Brain microvascular endothelial cell (primary cell): Measurements from ENCODE around the gene MAPK4.

Source experiments
- DNase-seq: peaks from one replicate; pipeline ENCODE4 v3.0.0-alpha.2; 2020
- H3K27ac ChIP-seq: fragments of 250-450 bp; sonication (Bioruptor Pico); 2 replicates; pipeline ENCODE4 v1.5.1; 2020; ENCODE audit warnings: mild to moderate bottlenecking, moderate library complexity
- H3K27me3 ChIP-seq: fragments of 250-450 bp; sonication (Bioruptor Pico); replicated peaks from 2 replicates; pipeline ENCODE4 v1.5.1; 2020; ENCODE audit warnings: mild to moderate bottlenecking
- H3K36me3 ChIP-seq: fragments of 250-450 bp; sonication (Bioruptor Pico); replicated peaks from 2 replicates; pipeline ENCODE4 v1.5.1; 2020; ENCODE audit warnings: mild to moderate bottlenecking
- H3K4me3 ChIP-seq: 2 replicates; pipeline ENCODE4 v1.5.1; 2011; ENCODE audit warnings: low read depth, mild to moderate bottlenecking, control low read depth, low read length, moderate library complexity
- CTCF ChIP-seq: IDR thresholded peaks from 2 replicates; pipeline ENCODE4 v1.5.1; 2011; ENCODE audit warnings: low read depth, mild to moderate bottlenecking, moderate library complexity, low read length, control low read depth, inconsistent platforms; ENCODE audit errors: missing control alignments
- in situ Hi-C: cut with HindIII; loops from 2 replicates; pipeline ENCODE4 v1.10.0; 2017; ENCODE audit warnings: low sequenced_read_pairs, low pct_ligation_motif_present

Gene MAPK4

GRCh38 chr18:50749421-50749820, 189.5 kb downstream of the MAPK4 start:
- in situ Hi-C loops: no loop called here
- Histone ChIP-seq H3K36me3 (no peaks in the 10 kb centered on the region), H3K27me3 (no peaks in the 10 kb centered on the region), H3K4me3 (no peak overlapping the region), H3K27ac (no peak overlapping the region)
- DNase-seq: no peak
- TF ChIP-seq CTCF: no peak

- Histone ChIP-seq H3K36me3 (no peaks in the 10 kb centered on the region), H3K27ac (no peak overlapping the region), H3K4me3 (no peak overlapping the region), H3K27me3 (no peaks in the 10 kb centered on the region)
- DNase-seq: no peak
- in situ Hi-C loops: no loop called here
- TF ChIP-seq CTCF: no peak
Measured at GRCh38 chr18:50749945-50750344, 190.1 kb downstream of the MAPK4 start.

- Histone ChIP-seq H3K36me3 (no peaks in the 10 kb centered on the region), H3K27me3 (no peaks in the 10 kb centered on the region), H3K4me3 (no peak overlapping the region), H3K27ac (no peak overlapping the region)
- in situ Hi-C loops: no loop called here
- no peak for TF ChIP-seq CTCF
- no peak for DNase-seq
Measured at GRCh38 chr18:50750546-50750945, 190.7 kb downstream of the MAPK4 start.

- no peak for TF ChIP-seq CTCF
- Histone ChIP-seq H3K27ac (no peak overlapping the region), H3K4me3 (no peak overlapping the region), H3K27me3 (no peaks in the 10 kb centered on the region), H3K36me3 (no peaks in the 10 kb centered on the region)
- no peak for DNase-seq
- in situ Hi-C loops: no loop called here
Measured at GRCh38 chr18:50751490-50751889, 191.6 kb downstream of the MAPK4 start.

- in situ Hi-C loops: no loop called here
- DNase-seq: no peak
- no peak overlapping the region for H3K27ac ChIP-seq
- H3K36me3 ChIP-seq: no peaks in the 10 kb centered on the region
- no peak for TF ChIP-seq CTCF
- no peak overlapping the region for H3K4me3 ChIP-seq
- no peaks in the 10 kb centered on the region for H3K27me3 ChIP-seq
Measured at GRCh38 chr18:50751947-50752346, 192.1 kb downstream of the MAPK4 start.

- Histone ChIP-seq H3K4me3 (no peak overlapping the region), H3K27me3 (no peaks in the 10 kb centered on the region), H3K27ac (no peak overlapping the region), H3K36me3 (no peaks in the 10 kb centered on the region)
- in situ Hi-C loops: no loop called here
- no peak for TF ChIP-seq CTCF
- DNase-seq: no peak
Measured at GRCh38 chr18:50753311-50753710, 193.4 kb downstream of the MAPK4 start.
